HG03280 (cell line): ENCODE measurements around the gene SLC22A23.

Experiments used
- ATAC-seq: cut with Tn5 transposase; IDR thresholded peaks from one replicate; pipeline ENCODE4 v1.9.1; 2021; ENCODE audit warnings: mild to moderate bottlenecking, moderate library complexity; ENCODE audit not compliant: unreplicated experiment

SLC22A23 gene

GRCh38 chr6:3471711-3472110, 14.9 kb upstream of the SLC22A23 start:
- ATAC-seq = no peak

GRCh38 chr6:3471286-3471685, 14.4 kb upstream of the SLC22A23 start:
- no peak for ATAC-seq

- ATAC-seq = no peak
Observed at GRCh38 chr6:3468585-3468984, 11.7 kb upstream of the SLC22A23 start.

GRCh38 chr6:3467996-3468395, 11.1 kb upstream of the SLC22A23 start:
- no peak for ATAC-seq

- no peak for ATAC-seq
Observed at GRCh38 chr6:3466488-3467219, 9.8 kb upstream of the SLC22A23 start.

- no peak for ATAC-seq
Observed at GRCh38 chr6:3460253-3460652, 3.4 kb upstream of the SLC22A23 start.

- no peak for ATAC-seq
Observed at GRCh38 chr6:3458706-3459421, 2.0 kb upstream of the SLC22A23 start.

- ATAC-seq = no peak
Observed at GRCh38 chr6:3457710-3458602, 1.1 kb upstream of the SLC22A23 start.

- ATAC-seq = peak; percentile 47
Observed at GRCh38 chr6:3456395-3456897, 404 bp downstream of the SLC22A23 start.

GRCh38 chr6:3455569-3456394, 1.1 kb downstream of the SLC22A23 start:
- no peak for ATAC-seq

GRCh38 chr6:3455147-3455568, 1.7 kb downstream of the SLC22A23 start:
- no peak for ATAC-seq

GRCh38 chr6:3454273-3455010, 2.4 kb downstream of the SLC22A23 start:
- ATAC-seq = no peak

- ATAC-seq = no peak
Observed at GRCh38 chr6:3453413-3454272, 3.2 kb downstream of the SLC22A23 start.

GRCh38 chr6:3451498-3451897, 5.4 kb downstream of the SLC22A23 start:
- no peak for ATAC-seq

GRCh38 chr6:3450888-3451287, 6.0 kb downstream of the SLC22A23 start:
- ATAC-seq = no peak

GRCh38 chr6:3449750-3450305, 7.0 kb downstream of the SLC22A23 start:
- ATAC-seq = no peak

GRCh38 chr6:3449321-3449720, 7.5 kb downstream of the SLC22A23 start:
- ATAC-seq = no peak

- no peak for ATAC-seq
Observed at GRCh38 chr6:3447005-3447404, 9.8 kb downstream of the SLC22A23 start.
